Chondrocyte (in vitro differentiated cells): Measurements from ENCODE around the gene PLA2G7. TPM values are rescaled to one million over a fixed set of nuclear protein-coding genes. Genes with fewer than 3 reads are reported as not detected.
"Not testable (repeated sequence)": the region's sequence is repeated elsewhere in the genome, so short reads cannot be mapped to it uniquely, and the experiment has no call there.

ENCODE experiments used
- DNase-seq: peaks from one replicate; pipeline ENCODE4 v3.0.0; 2021; ENCODE audit warnings: mixed read lengths, low spot score
- H3K27ac Mint-ChIP-seq: one replicate; pipeline ENCODE4 v1.8.0; 2021; ENCODE audit warnings: mild to moderate bottlenecking, moderate library complexity, mixed read lengths; ENCODE audit not compliant: unreplicated experiment
- H3K27me3 Mint-ChIP-seq: 2 replicates; pipeline ENCODE4 v1.8.0; 2021; ENCODE audit warnings: low read depth, mixed read lengths
- H3K36me3 Mint-ChIP-seq: 2 replicates; pipeline ENCODE4 v1.8.0; 2021; ENCODE audit warnings: low read depth, mixed read lengths
- H3K4me1 Mint-ChIP-seq: 2 replicates; pipeline ENCODE4 v1.8.0; 2021; ENCODE audit warnings: low read depth, mild to moderate bottlenecking, mixed read lengths
- H3K4me3 Mint-ChIP-seq: one replicate; pipeline ENCODE4 v1.8.0; 2021; ENCODE audit warnings: mild to moderate bottlenecking, moderate library complexity, mixed read lengths; ENCODE audit not compliant: unreplicated experiment
- H3K9me3 Mint-ChIP-seq: 2 replicates; pipeline ENCODE4 v1.8.0; 2021; ENCODE audit warnings: low read depth, mixed read lengths
- CTCF ChIP-seq: fragments of 200-600 bp; sonication (generic); IDR thresholded peaks from 2 replicates; pipeline ENCODE4 v1.5.0; 2021; ENCODE audit warnings: antibody characterized with exemption, mild to moderate bottlenecking, moderate library complexity
- total RNA-seq: library from RNA; stranded (reverse); gene quantifications from 3 replicates; pipeline ENCODE4 v1.2.1, GENCODE V29; 2021

Gene PLA2G7
- total RNA-seq, 1 donor from 2014 or later = not detected

- H3K9me3 Mint-ChIP-seq = no peaks in the 10 kb centered on the region
- H3K27me3 Mint-ChIP-seq = peaks cover 16% of the 10 kb centered on the region
- DNase-seq = no peak
- no peak for TF ChIP-seq CTCF
- no peak overlapping the region for H3K27ac Mint-ChIP-seq
- no peak overlapping the region for H3K4me3 Mint-ChIP-seq
- no peaks in the 10 kb centered on the region for H3K36me3 Mint-ChIP-seq
- H3K4me1 Mint-ChIP-seq = no peaks in the 10 kb centered on the region
Measured at GRCh38 chr6:46745973-46746372, 10.8 kb upstream of the PLA2G7 start.

- not testable (repeated sequence) for H3K4me1 Mint-ChIP-seq, H3K36me3 Mint-ChIP-seq, H3K4me3 Mint-ChIP-seq, H3K27ac Mint-ChIP-seq, H3K9me3 Mint-ChIP-seq, DNase-seq
- peaks cover 22% of the 10 kb centered on the region for H3K27me3 Mint-ChIP-seq
Measured at GRCh38 chr6:46744159-46744725, 9.1 kb upstream of the PLA2G7 start.

- H3K36me3 Mint-ChIP-seq = peaks cover 2% of the 10 kb centered on the region
- no peaks in the 10 kb centered on the region for H3K9me3 Mint-ChIP-seq
- H3K4me1 Mint-ChIP-seq = no peaks in the 10 kb centered on the region
- H3K27ac Mint-ChIP-seq = no peak overlapping the region
- H3K27me3 Mint-ChIP-seq = peaks cover 22% of the 10 kb centered on the region
- no peak overlapping the region for H3K4me3 Mint-ChIP-seq
- no peak for DNase-seq
- no peak for TF ChIP-seq CTCF
Measured at GRCh38 chr6:46743425-46744158, 8.4 kb upstream of the PLA2G7 start.

GRCh38 chr6:46741910-46742309, 6.7 kb upstream of the PLA2G7 start:
- H3K27ac Mint-ChIP-seq = no peak overlapping the region
- peaks cover 2% of the 10 kb centered on the region for H3K36me3 Mint-ChIP-seq
- no peak for DNase-seq
- H3K4me3 Mint-ChIP-seq = no peak overlapping the region
- TF ChIP-seq CTCF = no peak
- H3K9me3 Mint-ChIP-seq = no peaks in the 10 kb centered on the region
- H3K4me1 Mint-ChIP-seq = no peaks in the 10 kb centered on the region
- H3K27me3 Mint-ChIP-seq = peaks cover 27% of the 10 kb centered on the region

- H3K4me1 Mint-ChIP-seq = no peaks in the 10 kb centered on the region
- H3K27me3 Mint-ChIP-seq = peaks cover 28% of the 10 kb centered on the region
- no peaks in the 10 kb centered on the region for H3K9me3 Mint-ChIP-seq
- peaks cover 2% of the 10 kb centered on the region for H3K36me3 Mint-ChIP-seq
- no peak overlapping the region for H3K27ac Mint-ChIP-seq
- no peak for DNase-seq
- H3K4me3 Mint-ChIP-seq = no peak overlapping the region
- TF ChIP-seq CTCF = no peak
Measured at GRCh38 chr6:46741482-46741881, 6.3 kb upstream of the PLA2G7 start.

GRCh38 chr6:46736906-46737305, 1.7 kb upstream of the PLA2G7 start:
- Mint-ChIP-seq H3K4me1 (peaks cover 9% of the 10 kb centered on the region), H3K27me3 (peaks cover 37% of the 10 kb centered on the region), H3K36me3 (peaks cover 2% of the 10 kb centered on the region), H3K9me3 (no peaks in the 10 kb centered on the region), H3K4me3 (no peak overlapping the region), H3K27ac (no peak overlapping the region)
- TF ChIP-seq CTCF = no peak
- no peak for DNase-seq
